GM19025 (cell line): ENCODE data around the gene YES1.
"Not testable (repeated sequence)": the region's sequence is repeated elsewhere in the genome, so short reads cannot be mapped to it uniquely, and the experiment has no call there.

ENCODE experiments used
- ATAC-seq: cut with Tn5 transposase; IDR thresholded peaks from one replicate; pipeline ENCODE4 v1.9.1; 2021; ENCODE audit warnings: mild to moderate bottlenecking, low read depth, moderate library complexity; ENCODE audit not compliant: unreplicated experiment

YES1 gene

GRCh38 chr18:795383-795782, 16.7 kb downstream of the YES1 start:
- ATAC-seq, result not testable (repeated sequence)

GRCh38 chr18:789397-789796, 22.6 kb downstream of the YES1 start:
- no peak for ATAC-seq

GRCh38 chr18:785242-785641, 26.8 kb downstream of the YES1 start:
- no peak for ATAC-seq

- ATAC-seq, result no peak
Observed at GRCh38 chr18:784470-785172, 27.4 kb downstream of the YES1 start.

GRCh38 chr18:778194-778927, 33.7 kb downstream of the YES1 start:
- no peak for ATAC-seq

GRCh38 chr18:777021-777420, 35.0 kb downstream of the YES1 start:
- no peak for ATAC-seq

GRCh38 chr18:776044-776443, 36.0 kb downstream of the YES1 start:
- ATAC-seq, result not testable (repeated sequence)

- ATAC-seq, result no peak
Observed at GRCh38 chr18:774811-775210, 37.2 kb downstream of the YES1 start.

GRCh38 chr18:773980-774624, 37.9 kb downstream of the YES1 start:
- ATAC-seq, result no peak

GRCh38 chr18:770583-770961, 41.5 kb downstream of the YES1 start:
- ATAC-seq, result no peak

GRCh38 chr18:767961-768360, 44.1 kb downstream of the YES1 start:
- ATAC-seq, result no peak

- no peak for ATAC-seq
Observed at GRCh38 chr18:767084-767882, 44.8 kb downstream of the YES1 start.

- ATAC-seq, result no peak
Observed at GRCh38 chr18:766550-766860, 45.5 kb downstream of the YES1 start.

GRCh38 chr18:765764-766549, 46.1 kb downstream of the YES1 start:
- ATAC-seq, result no peak

- not testable (repeated sequence) for ATAC-seq
Observed at GRCh38 chr18:759864-760263, 52.2 kb downstream of the YES1 start.

- ATAC-seq, result no peak
Observed at GRCh38 chr18:755506-755905, 56.5 kb downstream of the YES1 start.

GRCh38 chr18:754656-755055, 57.4 kb downstream of the YES1 start:
- no peak for ATAC-seq

- no peak for ATAC-seq
Observed at GRCh38 chr18:750456-750855, 61.6 kb downstream of the YES1 start.

- no peak for ATAC-seq
Observed at GRCh38 chr18:744832-745597, 67.0 kb downstream of the YES1 start.
